GM21528 (cell line): ENCODE results near the gene RRAGC.
"Not testable (repeated sequence)": the region's sequence is repeated elsewhere in the genome, so short reads cannot be mapped to it uniquely, and the experiment has no call there.

ENCODE experiments used
- ATAC-seq: cut with Tn5 transposase; IDR thresholded peaks from one replicate; pipeline ENCODE4 v1.9.1; 2021; ENCODE audit warnings: mild to moderate bottlenecking, moderate library complexity; ENCODE audit not compliant: unreplicated experiment, low FRiP score

The RRAGC gene

GRCh38 chr1:38818175-38818976 is 41.2 kb downstream of the RRAGC start:
- no peak for ATAC-seq

- no peak for ATAC-seq
These were observed 42.1 kb downstream of the RRAGC start for GRCh38 chr1:38817267-38818174.

- peak; percentile 74 for ATAC-seq
These were observed 43.5 kb downstream of the RRAGC start for GRCh38 chr1:38815903-38816627.

GRCh38 chr1:38814984-38815464 is 44.5 kb downstream of the RRAGC start:
- no peak for ATAC-seq

- no peak for ATAC-seq
These were observed 45.1 kb downstream of the RRAGC start for GRCh38 chr1:38814444-38814983.

- no peak for ATAC-seq
These were observed 46.6 kb downstream of the RRAGC start for GRCh38 chr1:38812981-38813380.

- ATAC-seq = not testable (repeated sequence)
These were observed 48.1 kb downstream of the RRAGC start for GRCh38 chr1:38811466-38811865.

- no peak for ATAC-seq
These were observed 53.5 kb downstream of the RRAGC start for GRCh38 chr1:38806090-38806489.

GRCh38 chr1:38805036-38805435 is 54.5 kb downstream of the RRAGC start:
- ATAC-seq = no peak

- ATAC-seq = no peak
These were observed 55.3 kb downstream of the RRAGC start for GRCh38 chr1:38804062-38804886.

GRCh38 chr1:38803647-38804046 is 55.9 kb downstream of the RRAGC start:
- ATAC-seq = no peak

GRCh38 chr1:38800720-38801671 is 58.6 kb downstream of the RRAGC start:
- no peak for ATAC-seq

- no peak for ATAC-seq
These were observed 66.3 kb downstream of the RRAGC start for GRCh38 chr1:38793299-38793698.

GRCh38 chr1:38791892-38792291 is 67.7 kb downstream of the RRAGC start:
- ATAC-seq = no peak

- no peak for ATAC-seq
These were observed 68.4 kb downstream of the RRAGC start for GRCh38 chr1:38791164-38791515.

GRCh38 chr1:38790422-38791163 is 69.0 kb downstream of the RRAGC start:
- no peak for ATAC-seq

GRCh38 chr1:38789498-38790169 is 69.9 kb downstream of the RRAGC start:
- no peak for ATAC-seq
